NCI-H748 (cell line): ENCODE measurements around the gene BAG3.
"Not testable (repeated sequence)": the region's sequence is repeated elsewhere in the genome, so short reads cannot be mapped to it uniquely, and the experiment has no call there.

Experiments used
- DNase-seq: peaks from one replicate; lab custom pipeline; 2025; ENCODE audit not compliant: unreplicated experiment; lab: John Stamatoyannopoulos, UW

The BAG3 gene

DNA sequence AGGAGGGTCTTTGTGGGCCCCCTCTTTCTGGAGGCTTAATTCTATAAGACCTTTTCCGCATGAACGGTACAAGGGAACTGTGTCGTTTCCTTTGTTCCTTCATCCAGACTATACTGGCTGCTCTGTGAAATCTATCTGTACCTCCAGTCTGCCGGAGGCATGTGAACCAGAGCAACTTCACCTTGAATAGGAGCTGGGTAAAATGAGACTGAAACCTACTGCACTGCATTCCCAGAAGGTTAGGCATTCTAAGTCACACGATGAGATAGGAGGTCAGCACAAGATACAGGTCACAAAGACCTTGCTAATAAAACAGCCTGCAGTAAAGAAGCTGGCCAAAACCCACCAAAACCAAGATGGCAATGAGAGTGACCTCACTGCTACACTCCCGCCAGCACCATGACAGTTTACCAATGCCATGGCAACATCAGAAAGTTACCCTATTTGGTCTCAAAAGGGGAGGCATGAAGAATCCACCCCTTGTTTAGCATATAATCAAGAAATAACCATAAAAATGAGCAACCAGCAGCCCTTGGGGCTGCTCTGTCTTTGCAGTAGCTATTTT, 37.9 kb downstream of the BAG3 start:
- DNase-seq = no peak

DNA sequence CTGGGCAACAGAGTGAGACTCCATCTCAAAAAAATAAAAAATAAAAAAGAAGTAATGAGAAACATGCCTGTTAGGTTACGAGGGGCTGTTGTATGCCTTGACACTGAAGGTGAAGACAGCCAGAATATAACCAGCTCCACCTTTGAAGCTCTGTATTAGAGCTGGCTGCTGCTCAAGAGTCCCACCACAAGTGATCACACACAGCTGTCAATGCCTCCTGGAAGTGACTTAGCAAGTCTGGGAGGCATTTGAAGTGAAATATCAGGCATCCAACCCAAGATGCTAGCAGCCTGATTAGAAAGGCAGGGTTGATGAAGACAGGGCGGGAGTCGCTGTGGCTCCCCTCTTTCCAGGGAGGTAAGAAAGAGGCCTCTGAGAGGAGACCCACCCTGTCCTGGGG, 40.5 kb downstream of the BAG3 start:
- DNase-seq = no peak

GRCh38 chr10:119693262-119693957, 42.2 kb downstream of the BAG3 start:
- DNase-seq = no peak

GRCh38 chr10:119694608-119695007, 43.4 kb downstream of the BAG3 start:
- no peak for DNase-seq

GRCh38 chr10:119700321-119700954, 49.3 kb downstream of the BAG3 start:
- DNase-seq = no peak

GRCh38 chr10:119701861-119702260, 50.7 kb downstream of the BAG3 start:
- DNase-seq = no peak

DNA sequence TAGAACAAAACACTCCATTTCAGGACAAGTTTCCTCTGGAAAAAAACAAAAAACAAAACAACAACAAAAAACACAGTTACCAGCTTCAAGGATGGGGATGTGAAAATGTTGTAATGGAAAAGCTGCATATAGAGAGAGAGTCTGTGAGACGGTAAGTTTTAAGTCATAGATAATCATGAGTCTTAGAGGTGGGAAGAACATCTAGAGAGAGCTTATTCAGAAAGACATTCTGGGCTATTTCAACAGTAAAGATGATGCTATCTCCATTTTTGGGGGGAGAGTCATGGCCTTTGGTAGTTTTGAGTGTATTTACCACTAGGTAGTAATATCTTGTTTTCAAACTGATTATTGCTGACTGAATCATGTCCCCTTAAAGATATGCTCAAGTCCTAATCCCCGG, 51.4 kb downstream of the BAG3 start:
- no peak for DNase-seq

DNA sequence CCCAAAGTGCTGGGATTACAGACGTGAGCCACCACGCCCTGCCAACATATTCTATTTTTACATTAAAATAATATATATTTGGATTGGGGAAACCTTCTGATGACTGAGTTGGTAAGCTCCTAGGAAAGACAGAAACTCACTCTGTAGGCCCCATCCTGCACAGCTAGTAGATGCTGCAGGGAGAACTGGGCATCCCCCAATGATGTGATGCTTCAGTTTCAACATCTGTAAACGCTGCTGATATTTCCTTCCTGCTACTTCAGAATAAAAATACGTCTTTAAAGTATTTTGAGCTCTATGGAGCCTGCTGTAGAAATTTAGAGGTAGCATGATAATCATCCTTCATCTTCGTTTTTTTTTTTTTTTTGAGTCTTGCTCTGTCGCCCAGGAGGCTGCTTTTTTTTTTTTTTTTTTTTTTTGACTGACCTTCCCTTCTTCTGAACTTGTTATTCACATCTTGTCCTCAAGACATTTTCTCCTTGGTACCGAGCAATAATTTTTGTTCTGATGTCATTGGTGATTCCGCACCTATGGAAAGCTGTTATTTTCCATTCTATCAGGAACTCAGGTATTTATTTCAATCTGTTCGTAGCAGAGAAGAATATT, 52.8 kb downstream of the BAG3 start:
- no peak for DNase-seq

GRCh38 chr10:119705434-119705831, 54.3 kb downstream of the BAG3 start:
- DNase-seq = no peak

DNA sequence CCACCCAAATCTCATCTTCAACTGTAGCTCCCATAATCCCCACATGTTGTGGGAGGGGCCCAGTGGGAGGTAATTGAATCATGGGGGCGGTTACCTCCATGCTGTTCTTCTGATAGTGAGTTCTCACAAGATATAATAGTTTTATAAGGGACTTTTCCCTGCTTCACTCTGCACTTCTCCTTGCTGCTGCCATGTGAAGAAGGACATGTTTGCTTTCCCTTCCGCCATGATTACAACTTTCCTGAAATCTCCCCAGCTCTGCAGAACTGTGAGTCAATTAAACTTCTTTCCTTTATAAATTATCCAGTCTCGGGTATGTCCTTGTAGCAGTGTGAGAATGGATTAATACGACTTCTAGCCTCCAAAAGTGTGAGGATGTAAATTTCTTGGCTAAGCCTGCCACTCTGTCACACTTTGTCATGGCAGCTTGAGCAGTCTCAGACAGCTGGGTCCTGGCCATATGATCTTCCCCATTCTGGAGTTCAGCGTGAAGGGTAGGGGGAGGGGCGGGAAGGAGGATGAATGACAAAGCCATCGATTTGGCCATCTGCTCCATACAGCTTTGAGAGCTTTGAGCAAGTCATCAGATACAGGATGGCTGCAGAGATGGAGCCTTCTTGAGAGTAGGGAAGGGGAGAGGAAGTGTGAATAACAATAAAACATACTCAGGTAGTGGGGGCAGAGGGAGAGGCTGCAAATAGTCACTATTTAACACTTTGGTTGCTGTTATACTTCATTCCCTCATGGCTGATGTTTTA, 55.5 kb downstream of the BAG3 start:
- no peak for DNase-seq

- not testable (repeated sequence) for DNase-seq
Measured at GRCh38 chr10:119707331-119707730, 56.2 kb downstream of the BAG3 start.

- not testable (repeated sequence) for DNase-seq
Measured at GRCh38 chr10:119710935-119711334, 59.8 kb downstream of the BAG3 start.

DNA sequence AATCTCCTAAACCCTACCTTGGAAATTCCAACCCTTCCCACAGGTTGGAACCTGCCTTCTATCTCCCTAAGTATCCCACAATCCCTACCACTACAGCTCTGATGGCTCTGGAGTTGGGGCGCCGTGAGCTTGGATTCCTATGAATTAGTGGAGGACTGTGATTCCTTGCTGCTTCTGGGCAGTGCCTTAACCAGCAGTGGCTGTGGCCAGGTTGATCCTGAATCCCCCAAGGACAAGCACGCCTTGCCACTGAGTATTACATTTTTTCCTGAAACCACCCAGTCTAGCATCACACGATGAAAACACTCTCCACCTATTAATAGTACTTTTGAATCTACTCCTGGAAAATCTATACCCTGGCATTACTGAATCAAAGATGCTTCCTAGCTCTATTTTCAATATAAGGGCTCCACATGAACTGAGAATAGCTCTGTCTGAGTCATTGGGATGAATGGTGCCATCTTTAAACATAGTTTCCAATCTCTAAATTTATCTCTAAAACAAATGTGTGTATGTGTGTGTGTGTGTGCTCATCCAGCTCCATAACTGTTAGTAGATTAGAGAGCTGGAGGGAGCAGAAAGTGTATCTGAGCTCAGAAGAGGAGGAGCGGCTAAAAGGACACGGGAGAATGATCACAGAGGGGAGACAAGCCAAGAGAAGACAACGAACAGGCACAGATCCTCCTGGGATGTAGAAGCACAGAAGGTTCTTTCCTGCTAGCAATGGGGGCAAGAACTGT, 62.7 kb downstream of the BAG3 start:
- DNase-seq = no peak

DNA sequence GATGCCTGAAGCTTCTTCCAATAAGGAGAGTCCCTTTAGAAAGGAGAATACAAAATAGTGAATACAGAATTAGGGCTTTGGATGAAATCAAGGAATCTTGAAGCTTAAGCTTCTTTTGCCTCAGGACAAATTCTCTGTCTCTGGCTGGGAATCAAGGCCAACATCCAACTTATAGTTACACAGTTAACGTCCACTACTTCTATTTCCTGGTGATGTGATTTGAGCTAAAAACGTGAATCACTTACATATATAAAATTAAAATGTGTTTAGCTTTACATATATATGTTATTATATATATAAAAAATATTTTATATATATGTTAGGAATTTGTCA, 63.3 kb downstream of the BAG3 start:
- DNase-seq = no peak

DNA sequence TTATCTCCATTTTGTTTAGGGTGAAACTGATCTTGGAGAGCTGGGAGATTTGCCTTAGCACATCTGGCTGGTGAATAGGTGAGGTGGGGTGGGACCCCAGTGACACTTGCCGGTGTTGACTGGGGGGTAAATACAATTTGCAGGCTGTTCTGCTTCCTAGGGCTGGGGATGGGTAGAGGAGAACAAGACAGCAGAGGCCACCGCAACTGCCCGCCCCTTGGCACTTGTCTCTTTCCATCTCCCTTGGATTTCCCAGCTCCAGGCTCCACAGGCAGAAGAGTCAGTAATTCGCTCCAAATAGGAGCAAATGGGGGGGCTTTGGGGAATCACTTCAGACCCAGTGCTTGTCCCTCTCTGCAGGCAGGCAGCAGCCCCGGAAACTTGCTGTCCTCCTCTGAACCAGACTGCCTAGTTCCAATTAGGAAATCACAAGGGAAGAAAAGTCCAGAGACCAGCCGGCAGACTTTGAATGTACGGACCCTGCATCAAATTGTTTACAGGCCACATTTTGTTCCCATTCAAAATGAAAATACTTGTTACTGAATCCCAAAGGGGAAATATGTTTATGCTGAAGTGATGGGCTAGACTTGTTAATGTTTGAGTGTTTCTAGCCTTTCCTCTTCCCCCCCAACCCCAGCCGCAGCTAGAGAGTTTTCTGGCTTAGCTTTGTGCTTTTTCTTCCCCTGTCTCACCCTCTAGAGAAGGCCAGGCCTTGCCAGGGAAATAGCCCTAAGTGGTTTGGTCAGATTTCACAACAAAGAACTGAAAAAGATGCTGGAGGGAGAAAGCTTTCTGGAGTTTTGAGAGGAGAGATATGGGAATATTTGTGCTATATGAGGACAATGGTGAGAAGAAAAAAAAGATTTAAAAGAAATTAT, 64.7 kb downstream of the BAG3 start:
- DNase-seq = no peak

DNA sequence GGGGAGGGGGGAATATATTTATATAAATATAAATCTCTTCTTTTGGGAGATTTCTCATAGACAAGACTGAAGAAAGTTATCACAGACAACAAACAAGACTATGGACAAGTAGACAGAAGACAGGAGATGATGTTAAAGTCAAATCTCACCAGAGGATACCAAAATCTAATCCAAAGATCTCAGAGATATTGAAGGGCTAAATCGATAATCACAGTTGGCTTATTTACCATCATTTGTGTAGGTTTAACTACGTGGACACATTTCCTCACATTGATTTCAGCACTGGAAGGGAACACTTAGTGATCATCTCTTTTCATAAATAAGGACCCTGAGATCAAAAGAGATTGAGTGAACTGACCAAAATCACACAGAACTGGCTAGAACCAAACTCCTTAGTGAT, 72.0 kb downstream of the BAG3 start:
- no peak for DNase-seq

- DNase-seq = no peak
Measured at GRCh38 chr10:119723624-119724023, 72.4 kb downstream of the BAG3 start.

DNA sequence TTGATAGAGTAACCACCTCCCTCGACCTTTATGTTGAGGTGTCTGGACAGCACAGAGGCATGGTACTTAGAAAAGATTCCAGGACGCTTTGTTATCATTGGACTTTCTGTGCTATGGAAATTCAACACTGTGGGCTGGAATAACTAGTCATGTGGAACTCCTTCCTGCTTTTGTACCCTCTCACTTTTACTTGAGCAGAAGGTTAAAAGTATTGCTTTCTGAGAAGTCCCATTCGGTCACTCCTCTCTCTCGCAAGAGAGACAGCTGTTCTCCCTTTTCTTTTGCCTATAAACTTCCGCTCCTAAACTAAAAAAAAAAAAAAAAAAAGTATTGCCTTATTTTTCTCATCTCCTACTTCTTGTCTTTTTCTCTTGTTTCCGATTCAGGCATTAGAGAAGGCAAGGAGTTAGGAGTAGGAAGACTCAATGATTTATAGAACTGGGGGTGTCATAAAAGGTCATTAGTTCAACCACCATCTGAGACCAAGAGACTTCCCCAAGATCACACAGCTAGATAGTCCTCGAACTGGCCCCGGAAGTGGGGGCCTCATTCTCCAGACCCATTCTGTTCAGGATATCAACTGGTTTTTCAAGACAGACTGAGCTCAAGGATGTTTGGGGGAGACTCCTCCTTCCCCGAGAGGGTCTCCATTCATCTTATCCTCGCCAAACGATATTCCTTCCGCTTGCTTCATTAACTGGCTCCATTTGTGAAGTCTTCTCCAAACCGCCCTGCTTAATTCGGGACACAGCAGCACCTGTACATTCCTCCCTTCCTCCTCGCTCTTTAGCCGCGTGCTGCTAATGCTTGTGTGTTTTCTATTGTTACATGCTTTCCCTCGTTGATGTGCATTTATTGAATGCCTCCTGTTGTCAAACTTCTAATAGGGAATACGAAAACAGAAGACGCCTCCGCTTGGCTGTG, 73.7 kb downstream of the BAG3 start:
- DNase-seq = peak; percentile 45

DNA sequence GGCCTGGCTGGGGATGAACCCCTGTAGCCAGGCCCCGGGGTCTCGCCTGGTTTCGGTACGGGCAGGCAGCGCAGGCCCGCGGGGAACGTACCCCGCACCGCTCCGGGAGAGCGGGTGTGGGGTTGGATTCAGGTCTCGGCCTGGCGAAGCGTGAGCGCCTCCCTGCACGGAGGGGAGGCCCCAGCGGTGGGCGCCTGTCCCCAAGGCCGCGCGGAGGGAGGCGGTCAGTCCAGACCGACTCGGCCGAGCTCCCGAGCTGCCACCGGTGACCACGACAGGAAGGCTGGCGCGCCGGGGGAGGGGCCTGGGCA, 74.3 kb downstream of the BAG3 start:
- DNase-seq = no peak
